H9 (cell line): ENCODE results near the gene ALKBH7. TPM values are rescaled to one million over a fixed set of nuclear protein-coding genes. Genes with fewer than 3 reads are reported as not detected.

Source experiments
- DNase-seq: peaks from one replicate; pipeline ENCODE4 v3.0.0-alpha.2; 2017
- H2AFZ ChIP-seq: one replicate; pipeline ENCODE4 v1.6.1; 2013; ENCODE audit warnings: mild to moderate bottlenecking, low read length, control low read depth, moderate library complexity
- H2AK5ac ChIP-seq: 2 replicates; pipeline ENCODE4 v1.6.1; 2013; ENCODE audit warnings: low read length, control low read depth, mixed read lengths; ENCODE audit not compliant: insufficient read length
- H2BK120ac ChIP-seq: one replicate; pipeline ENCODE4 v1.6.1; 2013; ENCODE audit warnings: low read depth, mild to moderate bottlenecking, low read length, control low read depth, inconsistent platforms; ENCODE audit not compliant: poor library complexity, severe bottlenecking
- H2BK12ac ChIP-seq: 2 replicates; pipeline ENCODE4 v1.6.1; 2013; ENCODE audit warnings: low read length, control low read depth, mixed read lengths, low read depth; ENCODE audit not compliant: insufficient read length
- H2BK15ac ChIP-seq: 2 replicates; pipeline ENCODE4 v1.6.1; 2013; ENCODE audit warnings: low read depth, low read length, control low read depth
- H2BK20ac ChIP-seq: one replicate; pipeline ENCODE4 v1.6.1; 2013; ENCODE audit warnings: low read depth, mild to moderate bottlenecking, low read length, control low read depth, inconsistent platforms; ENCODE audit not compliant: poor library complexity, severe bottlenecking
- H2BK5ac ChIP-seq: 2 replicates; pipeline ENCODE4 v1.6.1; 2013; ENCODE audit warnings: low read length, control low read depth, mixed read lengths; ENCODE audit not compliant: insufficient read length
- H3K14ac ChIP-seq: 2 replicates; pipeline ENCODE4 v1.6.1; 2013; ENCODE audit warnings: low read length, control low read depth; ENCODE audit not compliant: insufficient read depth
- H3K18ac ChIP-seq: 2 replicates; pipeline ENCODE4 v1.6.1; 2013; ENCODE audit warnings: low read depth, mild to moderate bottlenecking, mixed read lengths, low read length, control low read depth; ENCODE audit not compliant: insufficient read length
- H3K23ac ChIP-seq: 2 replicates; pipeline ENCODE4 v1.6.1; 2013; ENCODE audit warnings: low read length, control low read depth, mixed read lengths, low read depth; ENCODE audit not compliant: insufficient read length
- H3K23me2 ChIP-seq: 2 replicates; pipeline ENCODE4 v1.6.1; 2013; ENCODE audit warnings: low read depth, mild to moderate bottlenecking, mixed read lengths, low read length, control low read depth; ENCODE audit not compliant: insufficient read length, poor library complexity, severe bottlenecking
- H3K27ac ChIP-seq: 2 replicates; pipeline ENCODE4 v1.5.1; 2013; ENCODE audit warnings: low read length, control low read depth, mixed read lengths, low read depth; ENCODE audit not compliant: insufficient read length
- H3K27me3 ChIP-seq: 2 replicates; pipeline ENCODE4 v1.6.1; 2013; ENCODE audit warnings: low read length, control low read depth, inconsistent platforms; ENCODE audit not compliant: insufficient read depth
- H3K4ac ChIP-seq: 2 replicates; pipeline ENCODE4 v1.6.1; 2013; ENCODE audit warnings: low read depth, mild to moderate bottlenecking, control low read depth, inconsistent platforms, low read length, moderate library complexity
- H3K4me1 ChIP-seq: 2 replicates; pipeline ENCODE4 v1.6.1; 2013; ENCODE audit warnings: low read length, control low read depth, inconsistent platforms; ENCODE audit not compliant: insufficient read depth
- H3K4me2 ChIP-seq: 2 replicates; pipeline ENCODE4 v1.6.1; 2013; ENCODE audit warnings: low read length, control low read depth, mixed read lengths; ENCODE audit not compliant: insufficient read length, insufficient read depth
- H3K56ac ChIP-seq: 2 replicates; pipeline ENCODE4 v1.6.1; 2013; ENCODE audit warnings: low read depth, mild to moderate bottlenecking, mixed read lengths, low read length, control low read depth; ENCODE audit not compliant: insufficient read length
- H3K79me1 ChIP-seq: 2 replicates; pipeline ENCODE4 v1.6.1; 2013; ENCODE audit warnings: low read depth, mild to moderate bottlenecking, moderate library complexity, low read length, control low read depth, inconsistent platforms; ENCODE audit not compliant: insufficient read depth, poor library complexity, severe bottlenecking
- H3K79me2 ChIP-seq: 2 replicates; pipeline ENCODE4 v1.6.1; 2013; ENCODE audit warnings: low read length, control low read depth, inconsistent platforms; ENCODE audit not compliant: insufficient read depth
- H3K9ac ChIP-seq: 2 replicates; pipeline ENCODE4 v1.6.1; 2013; ENCODE audit warnings: low read length, control low read depth, mixed read lengths; ENCODE audit not compliant: insufficient read length; ENCODE audit errors: extremely low read depth
- H3K9me3 ChIP-seq: one replicate; pipeline ENCODE4 v1.6.1; 2013; ENCODE audit warnings: low read depth, low read length, inconsistent platforms; ENCODE audit not compliant: control insufficient read depth
- H3T11ph ChIP-seq: one replicate; pipeline ENCODE4 v1.6.1; 2013; ENCODE audit warnings: mild to moderate bottlenecking, low read length, control low read depth, inconsistent platforms
- H4K20me1 ChIP-seq: one replicate; pipeline ENCODE4 v1.6.1; 2013; ENCODE audit not compliant: control insufficient read depth, insufficient read length, insufficient read depth
- H4K5ac ChIP-seq: 2 replicates; pipeline ENCODE4 v1.6.1; 2013; ENCODE audit warnings: low read depth, mild to moderate bottlenecking, mixed read lengths, low read length, control low read depth; ENCODE audit not compliant: insufficient read length
- H4K8ac ChIP-seq: replicated peaks from 2 replicates; pipeline ENCODE4 v1.6.1; 2013; ENCODE audit warnings: low read length, control low read depth, mixed read lengths, low read depth; ENCODE audit not compliant: insufficient read length
- H4K91ac ChIP-seq: 2 replicates; pipeline ENCODE4 v1.6.1; 2013; ENCODE audit warnings: low read depth, mild to moderate bottlenecking, moderate library complexity, mixed read lengths, low read length, control low read depth; ENCODE audit not compliant: insufficient read length
- H3K27ac Mint-ChIP-seq, 3 experiments: 2 replicates in 2 of 3; 3 replicates in 1 of 3; pipeline ENCODE4 v1.8.0; 2020 to 2021; ENCODE audit warnings: mixed read lengths in 3 of 3, mild to moderate bottlenecking in 1 of 3, moderate library complexity in 1 of 3
- H3K27me3 Mint-ChIP-seq: 2 replicates; pipeline ENCODE4 v1.8.0; 2021; ENCODE audit warnings: low read depth, mild to moderate bottlenecking, moderate library complexity, mixed read lengths
- H3K36me3 Mint-ChIP-seq, 3 experiments: 2 replicates in 2 of 3; 3 replicates in 1 of 3; pipeline ENCODE4 v1.8.0; 2020 to 2021; ENCODE audit warnings: low read depth in 3 of 3, mixed read lengths in 3 of 3; ENCODE audit not compliant: insufficient read depth in 1 of 3
- H3K4me1 Mint-ChIP-seq, 2 experiments: 2 replicates each; pipeline ENCODE4 v1.8.0; 2020; ENCODE audit warnings: mixed read lengths in 2 of 2
- H3K4me3 Mint-ChIP-seq, 2 experiments: 2 replicates in 1 of 2; 3 replicates in 1 of 2; pipeline ENCODE4 v1.8.0; 2020 to 2021; ENCODE audit warnings: mild to moderate bottlenecking in 2 of 2, mixed read lengths in 2 of 2, moderate library complexity in 1 of 2
- H3K9me3 Mint-ChIP-seq, 2 experiments: 2 replicates in 1 of 2; 3 replicates in 1 of 2; pipeline ENCODE4 v1.8.0; 2020; ENCODE audit warnings: mild to moderate bottlenecking in 2 of 2, mixed read lengths in 2 of 2, moderate library complexity in 1 of 2
- CTCF ChIP-seq: fragments of 200-600 bp; sonication (generic); conservative IDR thresholded peaks from 3 replicates; pipeline ENCODE4 v1.8.0; 2021; ENCODE audit warnings: antibody characterized with exemption, mild to moderate bottlenecking
- WGBS: extraction: QIAGEN DNeasy Blood & Tissue Kit; methylation state at CpG from one replicate; pipeline ENCODE4 v1.1.7; 2013; ENCODE audit warnings: missing lambda C conversion rate, low lambda C conversion rate, mixed read lengths; ENCODE audit not compliant: insufficient read length; ENCODE audit errors: extremely low coverage; 5-methylcytosine and 5-hydroxymethylcytosine counted together
- total RNA-seq: library from RNA; stranded (reverse); gene quantifications from 2 replicates; pipeline ENCODE4 v1.2.1, GENCODE V29; 2021

The ALKBH7 gene
- total RNA-seq, 1 experiment from 2014 or later, result 85.7 TPM

GRCh38 chr19:6378041-6378440, 5.4 kb downstream of the ALKBH7 start:
- H2BK12ac ChIP-seq, result no peak overlapping the region
- no peak overlapping the region for H2BK15ac ChIP-seq
- H3K4me1 ChIP-seq, result no peaks in the 10 kb centered on the region
- H3K27ac ChIP-seq, result no peak overlapping the region
- peaks cover 4% of the 10 kb centered on the region in 2 experiments; a peak in 4 of 5 replicates for H3K9me3 Mint-ChIP-seq
- H4K5ac ChIP-seq, result no peak overlapping the region
- H2AFZ ChIP-seq, result no peak overlapping the region
- H3K23ac ChIP-seq, result no peak overlapping the region
- no peak overlapping the region for H3K4me3 Mint-ChIP-seq
- H3K79me1 ChIP-seq, result no peaks in the 10 kb centered on the region
- H3K4me2 ChIP-seq, result no peak overlapping the region
- H3K56ac ChIP-seq, result no peak overlapping the region
- no CpG with 5 or more reads among the region's 6 CpGs for WGBS
- no peaks in the 10 kb centered on the region for H3K27me3 ChIP-seq
- H3K4me1 Mint-ChIP-seq, result peaks cover 7 to 20% of the 10 kb centered on the region in 2 experiments
- H3K9me3 ChIP-seq, result no peaks in the 10 kb centered on the region
- no peak overlapping the region for H3T11ph ChIP-seq
- H3K79me2 ChIP-seq, result no peaks in the 10 kb centered on the region
- H3K36me3 Mint-ChIP-seq, result peaks cover 34 to 45% (median 43%) of the 10 kb centered on the region in 3 experiments
- no peak for TF ChIP-seq CTCF
- DNase-seq, result no peak
- no peak overlapping the region for H4K91ac ChIP-seq
- H3K27me3 Mint-ChIP-seq, result no peaks in the 10 kb centered on the region
- no peak overlapping the region for H4K8ac ChIP-seq
- H2AK5ac ChIP-seq, result no peak overlapping the region
- no peak overlapping the region for H2BK120ac ChIP-seq
- no peaks in the 10 kb centered on the region for H4K20me1 ChIP-seq
- H3K9ac ChIP-seq, result no peak overlapping the region
- H2BK5ac ChIP-seq, result no peak overlapping the region
- H3K27ac Mint-ChIP-seq, result 0 out of 7 replicates have a peak overlapping the region, but pooled peaks of 1 of the 3 experiments have one; percentile 28
- no peak overlapping the region for H3K14ac ChIP-seq
- no peak overlapping the region for H2BK20ac ChIP-seq
- H3K4ac ChIP-seq, result no peak overlapping the region
- H3K18ac ChIP-seq, result no peak overlapping the region
- H3K23me2 ChIP-seq, result no peaks in the 10 kb centered on the region
